HepG2 (cell line): ENCODE data around the gene TTC23. TPM values are rescaled to one million over a fixed set of nuclear protein-coding genes. Genes with fewer than 3 reads are reported as not detected.

Source experiments
- BCL3 ChIP-seq: sonication (generic); formaldehyde crosslinking; IDR thresholded peaks from 2 replicates; pipeline ENCODE4 v1.5.1; 2020; ENCODE audit warnings: mild to moderate bottlenecking, missing genetic modification reagents, moderate library complexity
- EHMT2 ChIP-seq: fragments of 200-600 bp; sonication (generic); IDR thresholded peaks from 2 replicates; pipeline ENCODE4 v1.7.0; 2017; ENCODE audit warnings: antibody characterized with exemption, low read depth, low read length, borderline replicate concordance
- FOXM1 ChIP-seq: sonication (generic); formaldehyde crosslinking; IDR thresholded peaks from 2 replicates; pipeline ENCODE4 v1.5.0; 2020; ENCODE audit warnings: missing genetic modification reagents
- GFI1 ChIP-seq: sonication (generic); formaldehyde crosslinking; IDR thresholded peaks from 2 replicates; pipeline ENCODE4 v1.5.0; 2020; ENCODE audit warnings: missing genetic modification reagents, mild to moderate bottlenecking, borderline replicate concordance
- HDAC6 ChIP-seq: fragments of 200-600 bp; sonication (generic); IDR thresholded peaks from 2 replicates; pipeline ENCODE4 v1.7.0; 2017; ENCODE audit warnings: mild to moderate bottlenecking, antibody characterized with exemption, low read length, low read depth
- HOXD1 ChIP-seq: sonication (generic); formaldehyde crosslinking; IDR thresholded peaks from 2 replicates; pipeline ENCODE4 v1.5.0; 2020; ENCODE audit warnings: missing genetic modification reagents
- IRF1 ChIP-seq: sonication (generic); formaldehyde crosslinking; IDR thresholded peaks from 2 replicates; pipeline ENCODE4 v1.4.0; 2020; ENCODE audit warnings: low read depth, mild to moderate bottlenecking, missing genetic modification reagents
- MXD4 ChIP-seq: IDR thresholded peaks from 2 replicates; pipeline ENCODE4 v1.6.1; 2016; ENCODE audit warnings: mild to moderate bottlenecking, missing biosample characterization, missing genetic modification reagents
- NR0B2 ChIP-seq: sonication (generic); formaldehyde crosslinking; IDR thresholded peaks from 2 replicates; pipeline ENCODE4 v1.4.0; 2020; ENCODE audit warnings: mild to moderate bottlenecking, missing genetic modification reagents
- RAD51 ChIP-seq: fragments of 450-650 bp; IDR thresholded peaks from 2 replicates; pipeline ENCODE4 v1.6.1; 2016; ENCODE audit warnings: borderline replicate concordance
- REST ChIP-seq, 2 experiments: IDR thresholded peaks; 2 replicates each; pipeline ENCODE4 v1.6.1; 2011 to 2012; ENCODE audit warnings: low read length in 2 of 2, borderline replicate concordance in 1 of 2, low read depth in 1 of 2, mild to moderate bottlenecking in 1 of 2, moderate library complexity in 1 of 2
- RFX5 ChIP-seq: IDR thresholded peaks from 2 replicates; pipeline ENCODE4 v1.6.1; 2011; ENCODE audit warnings: low read depth, low read length, improper control_type of control experiment
- RORA ChIP-seq: sonication (generic); formaldehyde crosslinking; IDR thresholded peaks from 2 replicates; pipeline ENCODE4 v1.5.0; 2020; ENCODE audit warnings: mild to moderate bottlenecking, missing genetic modification reagents, moderate library complexity
- SP5 ChIP-seq: IDR thresholded peaks from 2 replicates; pipeline ENCODE4 v1.6.1; 2016; ENCODE audit warnings: low read depth, borderline replicate concordance
- SRSF1 ChIP-seq: fragments of 200-400 bp; formaldehyde crosslinking; optimal IDR thresholded peaks from 2 replicates; pipeline ENCODE3; 2017; ENCODE audit warnings: mild to moderate bottlenecking, low read depth, low read length, moderate library complexity
- THRA ChIP-seq: sonication (generic); formaldehyde crosslinking; IDR thresholded peaks from 2 replicates; pipeline ENCODE4 v1.4.0; 2020; ENCODE audit warnings: missing genetic modification reagents, borderline replicate concordance
- TOPORS ChIP-seq: sonication (generic); formaldehyde crosslinking; IDR thresholded peaks from 2 replicates; pipeline ENCODE4 v1.8.0; 2023; ENCODE audit warnings: mild to moderate bottlenecking, missing genetic modification reagents
- YEATS2 ChIP-seq: sonication (generic); formaldehyde crosslinking; IDR thresholded peaks from 2 replicates; pipeline ENCODE4 v1.4.0; 2020; ENCODE audit warnings: missing genetic modification reagents, borderline replicate concordance
- ZMYM4 ChIP-seq: sonication (generic); formaldehyde crosslinking; IDR thresholded peaks from 2 replicates; pipeline ENCODE4 v1.8.1; 2023; ENCODE audit warnings: mild to moderate bottlenecking, missing genetic modification reagents
- ZNF326 ChIP-seq: sonication (generic); formaldehyde crosslinking; IDR thresholded peaks from 2 replicates; pipeline ENCODE4 v1.4.0; 2020; ENCODE audit warnings: missing genetic modification reagents, borderline replicate concordance
- ZNF430 ChIP-seq: sonication (generic); formaldehyde crosslinking; IDR thresholded peaks from 2 replicates; pipeline ENCODE4 v1.9.0; 2021; ENCODE audit warnings: mild to moderate bottlenecking, missing genetic modification reagents
- ZNF703 ChIP-seq: sonication (generic); formaldehyde crosslinking; IDR thresholded peaks from 2 replicates; pipeline ENCODE4 v1.5.1; 2020; ENCODE audit warnings: missing genetic modification reagents, mild to moderate bottlenecking, moderate library complexity, borderline replicate concordance
- ZNF747 ChIP-seq: sonication (generic); formaldehyde crosslinking; IDR thresholded peaks from 2 replicates; pipeline ENCODE4 v1.8.1; 2023; ENCODE audit warnings: missing genetic modification reagents, mild to moderate bottlenecking, borderline replicate concordance
- polyA plus RNA-seq, 8 experiments: library from polyadenylated mRNA; depleted of rRNA in 3 of 8; stranded (reverse) in 7 of 8; unstranded in 1 of 8; fragments of >200 nt; fragmentation: Illumina TruSeq in 4 of 8; extraction: Trizol in 4 of 8; gene quantifications; 2 replicates each; pipeline versions ENCODE4 v1.2.1 to v1.2.3, GENCODE V29; 2011 to 2016; ENCODE audit warnings: low read depth in 4 of 8, missing spikeins in 1 of 8, mixed read lengths in 1 of 8; ENCODE audit not compliant: insufficient read depth in 1 of 8
- total RNA-seq, 5 experiments: library from RNA; depleted of rRNA; stranded (reverse); fragments of >200 nt; fragmentation: Illumina TruSeq; extraction: Trizol; gene quantifications; 2 replicates each; pipeline ENCODE4 v1.2.3, GENCODE V29; 2016; ENCODE audit warnings: low read depth in 1 of 5

Gene TTC23
- total and polyA plus RNA-seq, 2 of the 13 experiments (the other 11 are each of a cell fraction or from before 2014, with no cell fraction given): 1.6 to 11.7 TPM

- TF ChIP-seq HOXD1 (CRISPR knock-in tag): no peak
- TF ChIP-seq ZNF703 (CRISPR knock-in tag): no peak
- no peak for TF ChIP-seq HDAC6
- TF ChIP-seq RFX5: no peak
- no peak for TF ChIP-seq BCL3 (CRISPR knock-in tag)
- 0 out of 2 replicates have a peak, but pooled peaks have one; percentile 37 for TF ChIP-seq NR0B2
- peak; percentile 61; the same call in 1 of the 2 replicates for TF ChIP-seq MXD4 (CRISPR knock-in tag)
- no peak for TF ChIP-seq SP5 (CRISPR knock-in tag)
- TF ChIP-seq ZNF747: no peak; the same call in 1 of the 2 replicates
- TF ChIP-seq YEATS2 (CRISPR knock-in tag): no peak
- TF ChIP-seq FOXM1 (CRISPR knock-in tag): no peak
- TF ChIP-seq RAD51: no peak
- TF ChIP-seq GFI1 (CRISPR knock-in tag): 0 out of 2 replicates have a peak, but pooled peaks have one; percentile 33
- peak; percentile 58; the same call in 1 of the 2 replicates for TF ChIP-seq THRA (CRISPR knock-in tag)
- TF ChIP-seq TOPORS (CRISPR knock-in tag): 0 out of 2 replicates have a peak, but pooled peaks have one; percentile 33
- no peak for TF ChIP-seq ZNF326 (CRISPR knock-in tag)
- TF ChIP-seq EHMT2: no peak
- 0 out of 2 replicates have a peak, but pooled peaks have one; percentile 40 for TF ChIP-seq ZNF430 (CRISPR knock-in tag)
- TF ChIP-seq IRF1 (CRISPR knock-in tag): no peak
- no peak for TF ChIP-seq REST (IDR thresholded peaks at IDR 0.05; ENCODE audit: borderline replicate concordance in 1 of 2, low read depth in 1 of 2, low read length in 2 of 2)
- no peak for TF ChIP-seq SRSF1
- TF ChIP-seq RORA: no peak
- peak; percentile 61; the same call in 1 of the 2 replicates for TF ChIP-seq ZMYM4 (CRISPR knock-in tag)
Measured at GRCh38 chr15:99131441-99132023, 117.8 kb downstream of the TTC23 start (continued).
